T47D (cell line): ENCODE data around the gene PTPRJ.
A peak's percentile ranks its signal among the peaks of the same experiment; 100 is the strongest.

Experiments
- DNase-seq, 2 experiments: peaks; one replicate each; pipeline versions ENCODE4 v3.0.0 to v3.0.0-alpha.2; 2011 to 2012; ENCODE audit warnings: low read depth in 1 of 2, low spot score in 1 of 2
- JUND ChIP-seq: IDR thresholded peaks from 2 replicates; pipeline ENCODE4 v1.6.1; 2012; ENCODE audit warnings: low read depth
- in situ Hi-C: cut with HindIII; loops from 2 replicates; pipeline ENCODE4 v1.10.0; 2016; ENCODE audit warnings: low sequenced_read_pairs, low pct_unique_long_range_greater_than_20kb

Gene PTPRJ

GRCh38 chr11:48006301-48006992 lies 26.1 kb downstream of the PTPRJ start:
- in situ Hi-C loops: no loop called here
- no peak for TF ChIP-seq JUND
- DNase-seq: no peak

- DNase-seq: no peak
- no peak for TF ChIP-seq JUND
- in situ Hi-C loops: no loop called here
These were observed 27.3 kb downstream of the PTPRJ start for GRCh38 chr11:48007677-48008076.

- in situ Hi-C loops: no loop called here
- DNase-seq: no peak
- TF ChIP-seq JUND: no peak
These were observed 28.6 kb downstream of the PTPRJ start for GRCh38 chr11:48008951-48009270.

GRCh38 chr11:48011102-48011797 lies 30.9 kb downstream of the PTPRJ start:
- TF ChIP-seq JUND: no peak
- in situ Hi-C loops: no loop called here
- peak; percentile 55 to 71 for DNase-seq

- DNase-seq: no peak
- TF ChIP-seq JUND: no peak
- in situ Hi-C loops: no loop called here
These were observed 31.5 kb downstream of the PTPRJ start for GRCh38 chr11:48011798-48012391.

- in situ Hi-C loops: no loop called here
- TF ChIP-seq JUND: no peak
- no peak for DNase-seq
These were observed 33.0 kb downstream of the PTPRJ start for GRCh38 chr11:48013269-48013901.

- no peak for DNase-seq
- in situ Hi-C loops: no loop called here
- no peak for TF ChIP-seq JUND
These were observed 34.6 kb downstream of the PTPRJ start for GRCh38 chr11:48014917-48015316.

GRCh38 chr11:48017105-48017830 lies 36.9 kb downstream of the PTPRJ start:
- no peak for TF ChIP-seq JUND
- in situ Hi-C loops: no loop called here
- no peak for DNase-seq

- DNase-seq: no peak
- no peak for TF ChIP-seq JUND
- in situ Hi-C loops: no loop called here
These were observed 37.6 kb downstream of the PTPRJ start for GRCh38 chr11:48017831-48018527.

- no peak for TF ChIP-seq JUND
- in situ Hi-C loops: no loop called here
- no peak for DNase-seq
These were observed 38.3 kb downstream of the PTPRJ start for GRCh38 chr11:48018528-48019216.

GRCh38 chr11:48019217-48019584 lies 38.8 kb downstream of the PTPRJ start:
- in situ Hi-C loops: no loop called here
- no peak for TF ChIP-seq JUND
- DNase-seq: no peak
